HG03520 (cell line): ENCODE data around the gene TMEM108.
A peak's percentile ranks its signal among the peaks of the same experiment; 100 is the strongest.

Experiments
- ATAC-seq: cut with Tn5 transposase; IDR thresholded peaks from one replicate; pipeline ENCODE4 v1.9.1; 2021; ENCODE audit warnings: mild to moderate bottlenecking, moderate library complexity; ENCODE audit not compliant: unreplicated experiment

TMEM108 gene

DNA sequence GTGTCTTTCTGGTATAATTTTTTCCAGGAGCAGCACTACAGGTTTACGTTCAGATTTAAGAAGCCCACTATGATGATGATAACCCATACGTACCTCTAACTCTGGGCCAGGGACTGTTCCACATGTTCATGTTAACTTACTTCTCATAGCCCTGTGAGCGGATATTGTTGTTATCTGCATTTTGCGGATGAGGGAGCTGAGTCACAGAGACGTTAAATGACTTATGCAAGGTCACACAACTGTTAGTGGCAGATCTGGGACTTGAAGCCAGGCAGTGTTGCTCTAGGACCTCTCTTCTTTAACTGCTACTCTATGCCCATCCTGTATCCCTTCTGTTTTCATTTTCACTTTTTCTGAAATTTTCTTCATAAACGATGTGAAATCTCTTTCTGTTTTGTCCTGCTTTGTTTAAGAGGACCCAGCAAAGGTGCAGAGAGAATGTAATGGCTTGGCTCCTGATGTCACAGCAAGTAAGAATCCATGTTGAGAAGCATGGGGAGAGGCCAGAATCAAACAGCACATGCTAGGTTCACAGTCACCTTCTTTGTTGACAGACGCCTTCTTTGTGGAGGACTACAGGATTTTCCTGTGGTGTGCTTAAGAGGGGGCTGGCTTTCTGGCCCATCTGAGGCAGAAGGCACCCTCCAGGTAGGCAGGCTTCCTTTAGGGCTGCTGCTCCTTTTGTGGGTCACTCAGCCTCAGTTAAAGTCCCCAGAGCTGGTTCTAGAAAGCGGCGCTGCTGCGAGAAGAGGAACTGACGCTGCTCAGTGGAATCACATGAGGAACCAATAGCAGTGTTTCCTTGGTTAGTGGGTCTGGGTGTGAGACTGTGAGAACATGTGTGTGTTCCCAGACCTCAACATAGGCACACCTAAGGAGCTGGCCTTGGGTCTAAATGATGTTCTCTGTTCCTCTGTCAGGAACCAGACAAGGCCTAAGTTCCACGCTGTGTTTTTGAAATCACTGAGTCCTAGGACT lies 121.6 kb downstream of the TMEM108 start:
- no peak for ATAC-seq

GRCh38 chr3:133161656-133162055 lies 123.5 kb downstream of the TMEM108 start:
- ATAC-seq = no peak

- no peak for ATAC-seq
Observed at GRCh38 chr3:133162265-133162664, 124.1 kb downstream of the TMEM108 start.

- no peak for ATAC-seq
Observed at GRCh38 chr3:133162670-133163305, 124.6 kb downstream of the TMEM108 start.

DNA sequence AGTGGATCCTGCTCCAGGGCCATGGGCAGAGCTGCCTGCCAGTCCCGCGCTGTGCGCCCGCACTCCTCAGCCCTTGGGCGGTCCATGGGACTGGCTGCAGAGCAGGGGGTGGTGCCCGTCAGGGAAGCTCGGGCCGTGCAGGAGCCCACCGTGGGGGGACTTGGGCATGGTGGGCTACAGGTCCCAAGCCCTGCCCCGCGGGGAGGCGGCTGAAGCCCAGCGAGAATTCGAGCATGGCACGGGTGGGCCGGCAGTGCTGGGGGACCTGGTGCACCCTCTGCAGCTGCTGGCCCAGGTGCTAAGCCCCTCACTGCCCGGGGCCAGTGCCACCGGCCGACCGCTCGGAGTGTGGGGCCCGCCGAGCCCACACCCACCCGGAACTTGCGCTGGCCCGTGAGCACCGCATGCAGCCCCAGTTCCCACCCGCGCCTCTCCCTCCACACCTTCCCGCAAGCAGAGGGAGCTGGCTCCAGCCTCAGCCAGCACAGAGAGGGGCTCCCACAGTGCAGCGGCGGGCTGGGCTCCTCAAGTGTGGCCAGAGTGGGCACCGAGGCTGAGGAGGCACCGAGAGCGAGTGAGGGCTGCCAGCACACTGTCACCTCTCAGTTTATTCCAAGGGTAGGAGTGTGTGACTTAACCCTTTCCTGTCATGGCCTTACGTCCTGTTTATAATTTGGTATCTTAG lies 129.3 kb downstream of the TMEM108 start:
- ATAC-seq = no peak

GRCh38 chr3:133168025-133168401 lies 129.8 kb downstream of the TMEM108 start:
- ATAC-seq = no peak

- ATAC-seq = no peak
Observed at GRCh38 chr3:133169331-133170068, 131.3 kb downstream of the TMEM108 start.

- ATAC-seq = no peak
Observed at GRCh38 chr3:133171831-133172230, 133.6 kb downstream of the TMEM108 start.

GRCh38 chr3:133181392-133182150 lies 143.4 kb downstream of the TMEM108 start:
- ATAC-seq = no peak

GRCh38 chr3:133187870-133188379 lies 149.7 kb downstream of the TMEM108 start:
- no peak for ATAC-seq

DNA sequence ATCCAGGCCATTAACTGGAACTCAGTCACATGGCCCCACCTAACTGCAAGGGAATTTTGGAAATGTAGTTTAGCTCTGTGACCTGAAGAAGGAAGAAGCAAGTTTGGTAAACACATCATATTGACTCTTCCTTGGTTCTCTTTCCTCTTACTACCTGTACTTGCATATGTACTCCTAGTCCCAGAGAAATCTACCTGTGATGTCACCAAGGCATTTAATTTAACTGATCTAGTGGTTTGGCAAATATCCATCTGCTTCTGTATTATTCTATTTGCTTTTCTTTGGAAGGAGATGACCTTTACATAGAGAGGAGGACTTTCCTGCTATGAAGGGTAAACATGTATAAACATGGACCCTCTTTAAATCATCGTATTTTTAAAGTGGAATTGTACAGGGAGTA lies 150.8 kb downstream of the TMEM108 start:
- no peak for ATAC-seq

GRCh38 chr3:133189893-133190292 lies 151.7 kb downstream of the TMEM108 start:
- ATAC-seq = no peak

DNA sequence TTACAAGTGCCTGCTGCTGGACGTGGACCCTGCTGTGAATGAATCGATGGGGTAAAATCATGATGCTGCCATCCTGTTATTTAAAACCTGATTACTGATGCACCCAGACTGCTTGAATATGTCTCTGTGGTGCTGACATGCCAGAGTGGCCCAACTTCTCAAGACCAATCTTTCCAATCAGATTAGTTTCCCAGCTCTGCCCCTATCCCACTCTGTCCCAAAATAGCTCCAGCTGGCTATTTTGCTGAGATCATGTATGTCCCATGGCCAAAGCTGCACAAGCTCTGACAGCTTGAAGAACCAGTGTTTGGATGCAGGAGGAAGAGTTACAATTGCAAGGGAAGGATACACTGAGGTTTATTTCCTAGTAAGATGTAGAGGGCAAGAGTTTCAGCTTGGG lies 153.6 kb downstream of the TMEM108 start:
- no peak for ATAC-seq

- ATAC-seq = no peak
Observed at GRCh38 chr3:133192363-133192945, 154.3 kb downstream of the TMEM108 start.

GRCh38 chr3:133192967-133193366 lies 154.8 kb downstream of the TMEM108 start:
- ATAC-seq = no peak

DNA sequence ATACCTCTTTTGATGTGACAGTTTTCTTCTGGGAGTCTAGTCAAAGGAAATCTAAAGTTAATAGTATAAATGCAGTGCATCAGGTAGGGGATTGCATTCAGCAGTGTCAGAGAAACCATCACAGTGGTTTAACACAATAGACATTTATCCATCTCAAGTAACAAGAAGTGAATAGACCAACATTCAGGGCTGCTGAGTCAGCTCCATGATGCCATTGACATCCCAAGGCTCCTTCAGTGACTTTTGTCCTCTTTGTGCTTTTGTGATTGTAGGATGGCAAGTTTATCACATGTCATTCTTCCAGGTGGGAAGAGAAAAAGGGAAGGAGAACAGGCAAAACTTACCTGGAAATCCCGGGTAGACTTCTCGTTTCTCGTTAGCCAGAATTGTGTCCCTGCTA lies 158.3 kb downstream of the TMEM108 start:
- ATAC-seq = no peak

DNA sequence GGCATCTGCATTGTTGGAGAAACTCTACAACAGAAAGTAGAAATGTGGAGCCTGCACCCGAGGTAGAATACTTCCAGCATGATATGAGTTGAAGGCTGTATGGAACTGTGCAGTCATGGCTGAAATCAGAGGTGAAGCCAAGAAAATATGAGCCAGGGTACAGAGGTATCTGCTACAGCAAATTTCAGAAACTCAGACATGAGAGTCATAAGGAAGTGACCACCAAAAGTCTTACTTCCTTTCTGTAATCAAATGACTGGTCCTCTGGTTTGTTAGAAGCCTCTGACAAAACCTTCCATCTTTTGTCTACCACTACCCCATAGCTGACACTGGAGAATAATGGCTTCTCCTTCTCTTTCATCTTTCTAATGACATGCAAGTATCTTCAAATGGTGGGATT lies 159.4 kb downstream of the TMEM108 start:
- ATAC-seq = peak; percentile 65

- ATAC-seq = no peak
Observed at GRCh38 chr3:133206921-133207320, 168.7 kb downstream of the TMEM108 start.

- no peak for ATAC-seq
Observed at GRCh38 chr3:133208184-133208583, 170.0 kb downstream of the TMEM108 start.
